Stimulated activated CD4-positive, alpha-beta T cell treated with anti-CD3 and anti-CD28 coated beads, Interleukin-1b, Interleukin-23, amount 100 ng/mL, for 4 hours (primary cell): ENCODE data around the gene MPC2.
"Not testable (repeated sequence)": the region's sequence is repeated elsewhere in the genome, so short reads cannot be mapped to it uniquely, and the experiment has no call there.

Experiments used
- DNase-seq, 2 donors: peaks; one replicate each; pipeline ENCODE4 v3.0.0-alpha.2; 2020; ENCODE audit warnings: low read depth in 2 of 2

MPC2 gene

GRCh38 chr1:167905182-167905581 is 31.7 kb downstream of the MPC2 start:
- DNase-seq, result no peak

GRCh38 chr1:167904652-167905130 is 32.2 kb downstream of the MPC2 start:
- no peak for DNase-seq

DNA sequence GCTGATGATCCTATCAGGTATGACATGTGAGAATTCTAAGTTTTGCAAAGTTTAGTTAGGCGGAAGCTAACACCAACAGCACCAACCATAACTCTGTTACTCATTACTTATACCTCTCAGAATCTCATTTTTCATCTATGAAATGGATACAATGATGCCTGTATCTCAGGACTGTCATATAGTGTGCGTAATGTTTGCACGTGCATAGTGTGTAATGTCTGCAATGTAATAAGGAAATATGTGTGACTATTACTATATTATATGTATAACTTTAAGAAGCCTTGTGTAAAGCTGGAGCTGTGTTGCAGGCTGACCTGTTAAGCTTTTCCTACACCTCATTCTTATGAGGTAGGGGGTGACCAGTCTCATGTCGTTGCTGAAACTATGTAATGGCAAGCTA is 36.0 kb downstream of the MPC2 start:
- DNase-seq, result no peak

GRCh38 chr1:167899253-167899681 is 37.6 kb downstream of the MPC2 start:
- no peak for DNase-seq

DNA sequence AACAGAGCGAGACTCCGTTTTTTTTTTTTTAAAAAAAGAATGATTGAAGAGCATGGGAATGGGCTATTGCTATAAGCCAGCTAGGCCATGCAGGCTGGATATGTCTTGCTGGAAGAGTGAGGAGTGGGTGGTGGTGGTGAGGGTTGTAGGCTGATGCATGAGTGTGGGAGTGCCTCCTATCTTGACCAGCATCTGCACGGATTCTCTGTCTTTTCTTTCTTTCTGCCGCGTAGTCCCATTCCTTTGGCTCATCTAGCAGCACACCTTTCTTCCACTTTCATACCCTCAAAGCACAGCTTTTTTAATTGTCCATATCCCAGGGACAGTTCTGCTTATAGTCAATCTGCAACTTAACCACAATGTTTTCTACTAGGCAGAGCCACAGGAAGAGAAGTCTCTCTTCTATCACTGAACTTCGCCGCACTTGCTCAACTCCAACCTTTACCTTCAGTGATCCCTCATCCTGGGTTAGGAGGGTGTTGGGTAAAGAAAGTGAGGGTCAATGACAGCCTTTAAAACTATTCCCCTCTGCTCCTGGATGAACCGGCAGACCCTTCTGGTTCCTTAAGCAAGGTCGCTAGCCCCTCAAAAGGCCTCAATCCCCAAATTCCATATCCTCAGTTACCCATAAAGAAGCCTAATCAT is 38.2 kb downstream of the MPC2 start:
- no peak for DNase-seq

DNA sequence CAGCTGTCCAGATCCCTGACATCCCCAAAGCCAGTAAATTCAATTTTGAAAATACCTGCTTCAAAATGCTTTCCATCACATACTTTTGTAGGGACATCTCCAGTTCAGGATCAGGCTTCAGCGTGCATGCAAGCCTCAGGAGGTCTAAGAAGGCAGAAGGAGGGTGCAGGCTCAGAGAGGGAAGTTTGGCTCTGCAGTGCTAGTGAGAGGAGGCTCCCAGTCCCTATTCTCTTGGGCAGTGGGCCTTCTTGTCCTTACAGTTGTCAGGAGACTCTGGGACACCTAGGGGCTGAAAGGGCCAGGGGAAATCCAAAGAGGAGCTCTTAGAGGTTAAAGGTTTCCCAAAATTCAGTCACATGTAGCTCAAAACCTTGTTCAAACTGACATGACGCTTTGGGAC is 43.1 kb downstream of the MPC2 start:
- DNase-seq, result no peak

- no peak for DNase-seq
Measured at GRCh38 chr1:167890400-167890799, 46.5 kb downstream of the MPC2 start.

GRCh38 chr1:167887187-167887586 is 49.7 kb downstream of the MPC2 start:
- not testable (repeated sequence) for DNase-seq

- no peak for DNase-seq
Measured at GRCh38 chr1:167882376-167882775, 54.5 kb downstream of the MPC2 start.

DNA sequence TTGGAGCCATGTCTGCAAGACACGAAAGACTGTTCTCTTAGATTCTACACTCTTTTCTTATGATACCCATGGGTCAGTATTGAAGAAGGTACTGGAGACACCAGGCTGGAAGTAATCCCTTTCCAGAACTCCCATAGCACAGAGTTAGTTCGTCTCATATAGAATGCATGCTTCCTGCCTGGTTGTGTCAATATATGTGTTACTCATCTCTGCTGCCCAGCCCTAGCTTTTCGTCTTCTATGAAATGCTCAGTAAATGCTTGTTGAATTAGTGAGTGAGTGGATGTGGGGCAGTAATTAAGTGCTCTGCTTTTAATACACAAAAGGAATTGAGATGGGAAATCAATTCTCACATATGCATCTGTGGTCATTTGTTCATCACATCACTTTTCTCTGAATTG is 55.1 kb downstream of the MPC2 start:
- DNase-seq, result no peak

GRCh38 chr1:167881069-167881468 is 55.8 kb downstream of the MPC2 start:
- no peak for DNase-seq

- no peak for DNase-seq
Measured at GRCh38 chr1:167880580-167881021, 56.3 kb downstream of the MPC2 start.

GRCh38 chr1:167879508-167879907 is 57.4 kb downstream of the MPC2 start:
- DNase-seq, result no peak

GRCh38 chr1:167878372-167879160 is 58.3 kb downstream of the MPC2 start:
- no peak for DNase-seq

DNA sequence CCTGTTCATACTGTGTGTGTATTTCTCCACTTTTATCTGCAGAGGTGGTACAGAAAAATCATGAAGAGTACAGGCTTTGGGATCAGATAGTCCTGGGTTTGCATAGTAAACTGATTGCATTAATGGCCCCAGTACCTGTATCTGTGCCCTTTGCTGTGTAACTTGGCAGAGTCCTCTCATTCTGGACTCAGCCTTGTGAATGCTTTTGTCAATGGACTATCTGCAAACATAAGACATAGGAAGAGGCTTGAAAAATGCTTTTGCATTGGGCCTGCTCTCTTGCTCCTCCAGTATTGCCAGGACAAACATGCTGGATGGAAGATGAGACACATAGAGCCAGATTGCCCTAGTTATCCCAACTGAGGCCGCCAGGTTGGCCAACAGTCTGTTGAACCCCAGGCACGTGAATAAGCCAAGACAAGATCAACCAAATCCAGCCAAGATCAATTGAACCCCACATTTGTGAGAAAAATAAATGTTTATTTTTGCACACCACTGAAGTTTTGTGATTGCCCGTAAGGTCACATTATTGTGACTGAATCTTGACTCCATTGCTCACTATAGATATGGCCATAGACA is 60.2 kb downstream of the MPC2 start:
- no peak for DNase-seq

GRCh38 chr1:167871331-167871730 is 65.5 kb downstream of the MPC2 start:
- DNase-seq, result no peak

GRCh38 chr1:167869157-167870001 is 67.5 kb downstream of the MPC2 start:
- DNase-seq, result not testable (repeated sequence)

GRCh38 chr1:167866739-167867414 is 70.0 kb downstream of the MPC2 start:
- DNase-seq, result not testable (repeated sequence)
